COLO668 (cell line): ENCODE results near the gene ZFYVE19.

Experiments used
- DNase-seq: peaks from one replicate; lab custom pipeline; 2025; ENCODE audit not compliant: unreplicated experiment; lab: John Stamatoyannopoulos, UW

Gene ZFYVE19

GRCh38 chr15:40775007-40775406, 31.9 kb upstream of the ZFYVE19 start:
- DNase-seq, result no peak

- no peak for DNase-seq
Measured at GRCh38 chr15:40775740-40776536, 31.0 kb upstream of the ZFYVE19 start.

DNA sequence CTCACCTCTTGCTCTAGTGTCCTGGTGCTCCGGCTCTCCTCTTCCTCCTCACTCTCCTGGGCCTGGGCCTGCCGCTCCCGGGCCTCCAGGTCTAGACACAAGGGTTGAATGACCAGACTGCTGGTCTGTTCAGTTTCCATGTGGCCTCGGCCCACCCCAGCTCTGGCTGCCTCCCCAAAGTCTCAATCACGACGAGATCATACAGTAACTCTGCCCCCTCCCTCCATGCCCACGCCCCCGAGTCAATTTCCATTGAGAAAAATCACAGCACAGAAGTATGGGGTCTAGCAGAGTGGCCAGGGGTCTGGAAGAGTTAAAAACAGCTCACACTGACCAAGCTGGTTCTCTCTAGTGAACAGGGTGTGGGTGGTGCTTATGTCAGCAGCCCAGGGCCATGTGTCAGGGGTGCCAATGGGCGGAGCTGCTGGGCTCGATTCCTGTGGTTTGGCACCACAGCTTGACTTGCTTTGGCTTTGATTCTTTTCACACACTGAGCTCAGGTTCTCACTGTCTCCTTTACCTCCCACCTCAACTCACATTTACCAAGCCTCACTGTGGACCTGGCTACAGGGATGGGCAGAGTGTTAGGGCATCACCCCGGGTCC, 30.2 kb upstream of the ZFYVE19 start:
- no peak for DNase-seq

DNA sequence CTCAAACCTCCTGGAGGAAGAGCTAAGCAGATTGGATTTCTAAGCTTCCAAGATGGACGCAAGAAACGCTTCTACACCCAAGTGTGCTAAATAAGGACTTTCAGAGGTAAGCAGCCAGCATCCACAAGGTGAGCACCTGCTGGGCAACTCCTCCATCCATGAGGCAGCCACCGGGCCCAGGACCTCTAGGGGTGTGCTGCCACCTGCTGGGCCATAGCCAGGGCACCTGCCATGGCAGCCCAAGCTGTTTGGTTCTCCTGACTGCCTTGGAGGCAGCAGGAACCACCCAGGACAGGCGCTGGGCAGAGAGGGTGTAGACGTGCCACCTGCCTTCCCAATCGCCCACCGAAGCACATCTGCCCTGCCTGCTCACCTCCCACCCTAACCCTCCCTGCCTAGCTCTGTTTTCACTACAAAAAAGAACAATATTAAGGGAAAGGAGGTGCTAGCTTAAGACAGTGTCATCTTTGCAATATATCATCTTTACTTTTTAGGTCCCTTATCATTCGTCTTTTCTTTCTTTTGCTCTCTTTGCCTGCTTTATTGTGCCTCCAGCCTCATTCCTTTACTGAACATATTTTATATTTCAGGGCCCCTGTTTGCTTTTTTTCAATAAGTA, 24.2 kb upstream of the ZFYVE19 start:
- DNase-seq, result peak; percentile 91

DNA sequence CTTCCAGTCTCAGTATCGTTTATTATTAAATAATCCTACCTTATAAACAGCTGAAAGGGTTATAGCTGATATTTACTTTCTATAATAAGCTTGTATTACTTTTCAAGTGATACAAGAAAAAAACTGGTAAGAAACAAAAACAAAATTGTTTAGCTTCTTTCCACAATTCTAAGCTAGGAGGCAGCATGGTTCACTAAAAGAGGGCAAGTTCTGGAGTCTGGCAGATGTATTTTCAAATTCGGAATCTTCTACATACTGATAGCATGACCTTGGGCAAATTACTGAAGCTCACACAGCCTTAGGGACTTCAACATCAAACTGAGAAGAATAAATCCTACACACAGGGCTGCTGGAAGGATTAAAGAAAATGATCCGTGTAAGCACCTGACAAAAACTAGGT, 21.7 kb upstream of the ZFYVE19 start:
- no peak for DNase-seq

- no peak for DNase-seq
Measured at GRCh38 chr15:40785814-40786213, 21.1 kb upstream of the ZFYVE19 start.

GRCh38 chr15:40787344-40787841, 19.5 kb upstream of the ZFYVE19 start:
- peak; percentile 91 for DNase-seq

DNA sequence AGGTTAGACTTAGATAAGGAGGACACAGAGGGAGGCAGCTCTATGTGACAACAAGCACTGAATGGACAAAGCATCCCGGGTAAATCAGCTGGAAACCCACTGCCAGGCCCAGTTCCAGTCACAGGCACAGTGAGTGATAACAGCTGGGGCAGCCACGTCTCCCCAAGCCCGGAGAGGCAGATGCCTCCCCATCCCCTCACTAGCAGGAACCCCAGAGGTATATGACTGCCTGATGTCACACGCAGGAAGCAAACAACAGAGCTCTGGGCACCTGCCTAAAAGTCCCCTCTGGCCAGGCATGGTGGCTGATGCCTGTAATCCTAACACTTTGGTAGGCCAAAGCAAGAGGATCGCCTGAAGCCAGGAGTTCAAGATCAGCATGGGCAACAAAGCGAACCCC, 18.9 kb upstream of the ZFYVE19 start:
- DNase-seq, result peak; percentile 70

DNA sequence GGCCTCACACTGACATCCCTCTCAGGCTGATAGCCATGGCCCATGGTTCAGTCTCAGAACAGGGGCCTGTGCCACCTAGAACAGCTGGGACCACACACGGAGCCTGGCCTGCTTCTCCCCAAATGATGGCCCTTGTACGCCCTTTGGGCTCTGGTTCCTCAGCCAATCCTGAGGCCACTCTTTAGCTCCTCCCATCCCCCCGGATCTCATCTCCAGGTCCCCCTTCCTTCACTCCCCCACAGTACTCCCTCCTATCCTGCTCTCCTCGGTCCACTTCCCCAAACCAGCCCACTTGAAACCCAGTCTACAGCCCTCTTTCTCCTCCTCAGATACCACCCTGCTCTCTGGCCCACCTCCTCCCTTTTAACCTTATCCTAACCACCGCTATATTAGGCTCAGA, 17.8 kb upstream of the ZFYVE19 start:
- no peak for DNase-seq

DNA sequence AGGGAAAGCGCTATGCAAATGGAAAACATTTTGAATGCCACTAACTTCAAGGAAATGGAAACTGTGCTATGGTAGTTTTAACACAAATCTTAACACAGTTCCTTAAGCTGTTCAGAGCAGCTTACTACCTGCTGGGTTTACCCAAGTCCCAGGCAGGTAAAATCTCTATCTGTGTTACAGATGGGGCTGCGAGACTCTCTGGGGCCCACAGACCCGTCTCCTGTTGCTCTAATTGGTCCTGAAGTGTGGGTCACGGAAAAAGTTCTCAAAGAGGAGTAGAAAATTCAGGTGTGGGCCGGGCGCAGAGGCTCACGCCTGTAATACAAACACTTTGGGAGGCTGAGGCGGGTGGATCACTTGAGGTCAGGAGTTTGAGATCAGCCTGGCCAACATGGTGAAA, 16.9 kb upstream of the ZFYVE19 start:
- no peak for DNase-seq

GRCh38 chr15:40790718-40791117, 16.2 kb upstream of the ZFYVE19 start:
- no peak for DNase-seq

GRCh38 chr15:40792394-40792793, 14.5 kb upstream of the ZFYVE19 start:
- no peak for DNase-seq

DNA sequence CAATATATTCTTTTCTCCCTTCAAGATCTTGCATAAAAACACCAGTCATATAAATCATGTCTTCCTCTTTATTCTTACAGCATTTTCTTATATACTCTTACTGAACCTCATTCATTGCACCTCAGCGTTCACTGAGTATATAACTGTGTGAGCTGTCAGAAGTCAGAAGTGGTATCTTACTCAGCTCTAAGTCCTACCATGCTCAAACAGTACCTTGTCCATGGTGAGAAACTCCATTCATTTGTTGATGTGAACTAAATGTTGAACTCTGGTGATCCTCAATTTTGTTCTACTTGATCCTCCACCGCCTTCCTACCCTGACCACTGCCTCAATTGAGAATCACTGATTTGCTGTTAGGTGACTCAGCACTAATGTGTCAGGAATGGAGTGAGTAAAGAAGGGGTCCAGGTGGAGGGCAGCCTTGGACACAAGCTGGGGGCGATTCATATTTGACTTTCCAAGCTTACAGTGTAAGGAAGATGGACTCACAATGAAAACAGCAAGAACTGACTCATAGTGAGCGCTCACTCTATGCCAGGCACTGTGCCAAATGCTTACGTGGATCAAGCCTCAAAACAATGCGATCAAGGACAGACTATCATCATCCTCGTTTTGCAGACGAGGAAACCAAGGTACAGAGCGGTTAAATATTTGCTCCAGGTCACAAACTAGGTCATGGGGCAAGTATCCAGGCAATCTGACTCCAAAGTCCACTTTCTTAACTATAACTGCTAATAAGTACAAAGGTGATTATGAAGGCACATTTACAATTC, 13.5 kb upstream of the ZFYVE19 start:
- DNase-seq, result peak; percentile 84

DNA sequence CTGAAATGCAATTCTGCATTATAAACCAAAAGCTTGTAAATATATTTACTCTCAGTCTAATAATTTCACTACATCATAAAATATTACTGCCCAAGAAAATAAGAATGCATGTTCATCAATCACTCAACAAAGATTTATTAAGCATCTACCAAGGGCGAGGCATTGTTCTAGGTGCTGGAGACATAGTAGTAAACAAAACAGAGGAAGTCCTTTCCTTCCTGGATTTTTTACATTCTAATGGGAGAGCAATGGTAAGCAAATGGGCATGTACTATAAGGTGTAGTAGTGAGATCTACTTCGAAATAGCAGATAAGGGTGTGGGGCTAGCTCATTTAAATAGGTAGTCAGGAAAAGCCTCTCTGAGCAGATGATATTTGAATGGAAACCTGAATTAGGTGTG, 10.8 kb upstream of the ZFYVE19 start:
- DNase-seq, result no peak

- no peak for DNase-seq
Measured at GRCh38 chr15:40796512-40796911, 10.4 kb upstream of the ZFYVE19 start.

DNA sequence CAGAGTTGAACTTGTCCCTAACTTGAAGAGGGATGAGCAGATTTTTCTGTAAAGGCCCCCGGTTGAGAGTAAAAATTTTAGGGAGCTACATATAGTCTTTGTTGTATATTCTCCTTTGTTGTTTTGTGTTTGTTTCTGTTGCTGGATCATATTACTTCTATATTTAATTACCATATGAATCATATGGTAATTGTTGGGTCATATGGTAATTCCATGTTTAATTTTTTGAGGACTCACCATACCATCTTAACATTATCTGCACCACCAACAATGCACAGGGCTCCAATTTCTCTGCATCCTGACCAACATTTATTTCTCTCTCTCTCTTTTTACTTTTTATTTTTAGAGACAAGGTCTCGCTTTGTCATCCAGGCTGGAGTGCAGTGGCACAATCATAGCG, 7.4 kb upstream of the ZFYVE19 start:
- no peak for DNase-seq

DNA sequence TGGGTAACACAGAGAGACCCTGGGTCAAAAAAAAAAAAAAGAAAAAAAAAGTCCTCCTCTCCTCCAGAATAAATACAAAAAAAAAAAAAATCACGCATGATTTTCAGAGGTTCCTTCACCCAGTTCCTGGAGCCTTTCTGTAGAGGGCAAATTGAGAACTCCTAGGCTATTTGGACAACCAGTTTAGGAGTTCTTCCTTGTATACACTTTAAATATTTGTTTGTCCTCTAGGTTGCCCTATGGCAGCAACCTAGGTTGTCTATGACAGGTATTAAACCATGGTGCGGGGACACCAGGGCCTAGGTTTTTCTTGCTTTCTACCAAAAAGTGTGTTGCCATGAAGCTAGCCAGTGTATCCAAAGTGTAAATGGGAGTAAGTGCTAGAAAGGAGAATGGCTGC, 3.8 kb upstream of the ZFYVE19 start:
- DNase-seq, result no peak

DNA sequence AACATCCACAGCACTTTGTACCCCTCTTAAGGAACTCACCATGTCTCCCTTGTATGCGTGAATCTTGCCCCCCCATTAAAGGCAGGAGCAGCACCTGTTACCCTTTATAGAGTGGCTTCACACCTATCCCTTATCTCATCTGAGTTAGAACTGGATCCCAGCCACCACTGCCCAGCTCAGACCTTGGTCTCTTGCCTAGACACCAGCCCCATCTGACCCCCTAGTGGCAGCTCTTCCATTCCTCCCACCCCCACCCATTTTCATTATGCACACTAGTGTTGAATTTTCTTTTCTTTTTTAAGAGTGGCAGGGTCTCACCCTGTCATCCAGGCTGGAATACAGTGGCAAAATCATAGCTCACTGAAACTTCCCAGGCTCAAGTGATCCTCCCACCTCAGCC, 3.2 kb upstream of the ZFYVE19 start:
- DNase-seq, result no peak

- DNase-seq, result no peak
Measured at GRCh38 chr15:40806672-40807027, 239 bp upstream of the ZFYVE19 start.

DNA sequence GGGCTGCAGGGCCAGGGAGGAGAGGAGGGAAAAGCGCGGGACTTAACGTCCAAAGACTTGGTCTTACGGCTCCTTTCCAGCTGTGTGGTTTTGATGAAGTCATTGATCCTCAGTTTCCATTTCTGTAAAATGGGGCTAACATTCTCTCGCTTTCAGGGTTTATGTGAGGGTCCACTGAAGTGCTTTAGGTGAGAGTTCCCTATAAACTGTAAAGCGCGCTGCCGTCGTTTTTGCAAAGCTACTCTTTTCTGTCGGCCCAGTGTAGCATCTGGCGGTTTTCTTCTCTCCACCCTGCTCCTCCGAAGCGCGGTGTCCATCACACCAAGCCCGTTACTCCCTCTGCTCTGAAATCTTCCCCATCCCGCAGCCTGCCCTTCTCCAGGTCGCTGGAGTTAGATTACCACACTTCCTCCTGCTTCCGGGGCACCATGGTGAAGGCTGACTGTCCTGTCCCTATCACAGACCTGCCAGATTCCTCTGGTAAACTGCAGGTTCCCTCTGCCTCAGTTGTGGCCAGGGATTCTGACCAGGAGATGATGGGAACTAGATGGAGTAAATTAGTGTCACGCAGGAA, 1.1 kb downstream of the ZFYVE19 start:
- DNase-seq, result no peak

DNA sequence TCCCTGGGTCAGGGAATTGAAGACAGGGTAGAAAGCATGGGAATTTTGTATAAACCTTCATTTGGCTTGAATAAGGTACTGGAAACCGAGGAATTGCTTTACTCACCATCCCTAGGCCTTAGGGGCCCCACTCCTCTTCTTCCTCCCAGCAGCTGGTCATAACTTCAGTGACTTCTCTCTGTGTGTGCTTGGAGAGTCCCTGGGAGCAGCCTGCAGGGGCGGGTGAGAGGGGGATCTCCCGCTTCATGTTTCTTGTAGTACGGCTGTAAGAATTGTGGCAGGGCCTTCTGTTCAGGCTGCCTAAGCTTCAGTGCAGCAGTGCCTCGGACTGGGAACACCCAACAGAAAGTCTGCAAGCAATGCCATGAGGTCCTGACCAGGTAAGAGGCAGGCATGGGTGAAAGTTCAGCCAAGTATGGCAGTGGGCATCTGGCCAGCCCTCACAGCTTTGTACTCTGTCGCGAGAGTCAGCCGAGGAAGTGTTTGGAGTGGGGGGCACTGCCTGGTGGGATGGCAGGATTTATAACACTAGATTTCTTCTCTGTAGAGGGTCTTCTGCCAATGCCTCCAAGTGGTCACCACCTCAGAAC, 2.1 kb downstream of the ZFYVE19 start:
- no peak for DNase-seq
